GM23338 (cell line): ENCODE measurements around the gene UBTD1.

Experiments used
- CTCF ChIP-seq, 2 experiments: fragments of 200-600 bp in 1 of 2; sonication (generic) in 1 of 2; conservative IDR thresholded peaks; 2 replicates each; pipeline versions ENCODE4 v1.5.1 to v1.6.1; 2016 to 2017; ENCODE audit warnings: antibody characterized with exemption in 2 of 2, low read depth in 2 of 2, mild to moderate bottlenecking in 2 of 2, moderate library complexity in 1 of 2
- REST ChIP-seq: IDR thresholded peaks from one replicate; pipeline ENCODE4 v1.6.1; 2018; ENCODE audit warnings: antibody characterized with exemption; ENCODE audit not compliant: unreplicated experiment

- no peak for TF ChIP-seq CTCF (conservative IDR thresholded peaks at IDR 0.05; ENCODE audit: low read depth in 2 of 2)
- no peak for TF ChIP-seq REST
These were observed 43.7 kb downstream of the UBTD1 start for GRCh38 chr10:97542169-97543024.
